ENCODE data around the gene FABP7.

Gene FABP7

DNA sequence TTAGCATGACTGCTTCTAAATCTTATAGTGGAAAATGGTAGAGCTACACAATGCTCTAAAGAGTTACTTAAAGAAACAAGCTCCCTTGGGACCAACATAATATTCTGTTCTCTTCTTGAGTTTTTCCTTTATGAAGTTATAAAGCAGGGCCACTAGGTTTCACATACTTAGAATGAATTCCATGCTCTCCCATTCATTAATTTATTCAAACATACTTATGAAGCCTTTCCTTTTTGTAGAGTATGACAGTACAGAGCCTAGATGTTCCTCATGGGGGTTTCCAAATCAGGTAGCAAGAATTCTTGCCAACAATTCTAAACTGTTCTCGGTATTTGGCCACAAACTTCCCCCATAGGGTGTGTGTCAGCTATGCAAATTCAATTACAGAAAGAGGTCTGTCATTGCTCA, 20.6 kb upstream of the FABP7 start:
- no peak for DNase-seq (ENCODE audit: low spot score)

DNA sequence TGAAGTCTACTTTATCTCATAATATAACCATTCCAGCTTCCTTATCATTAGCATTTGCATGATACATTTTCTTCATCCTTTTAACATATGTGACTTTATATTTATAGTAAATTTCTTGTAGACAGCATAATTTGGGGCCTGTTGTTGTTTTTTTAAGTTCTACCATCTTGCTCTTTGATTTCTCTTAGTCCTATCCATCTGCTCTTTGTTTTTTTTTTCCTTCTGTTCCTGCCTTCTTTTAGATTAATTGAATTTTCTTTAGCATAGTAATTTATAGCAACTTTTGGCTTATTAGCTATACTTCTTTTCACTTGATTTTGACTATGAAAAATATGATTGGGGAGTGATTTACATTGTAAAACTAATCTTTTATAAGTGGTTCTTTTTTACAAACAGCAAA, 19.2 kb upstream of the FABP7 start:
- DNase-seq (ENCODE audit: low spot score), result no peak

- no peak for DNase-seq (ENCODE audit: low spot score)
Measured at GRCh38 chr6:122766256-122766655, 13.3 kb upstream of the FABP7 start.

DNA sequence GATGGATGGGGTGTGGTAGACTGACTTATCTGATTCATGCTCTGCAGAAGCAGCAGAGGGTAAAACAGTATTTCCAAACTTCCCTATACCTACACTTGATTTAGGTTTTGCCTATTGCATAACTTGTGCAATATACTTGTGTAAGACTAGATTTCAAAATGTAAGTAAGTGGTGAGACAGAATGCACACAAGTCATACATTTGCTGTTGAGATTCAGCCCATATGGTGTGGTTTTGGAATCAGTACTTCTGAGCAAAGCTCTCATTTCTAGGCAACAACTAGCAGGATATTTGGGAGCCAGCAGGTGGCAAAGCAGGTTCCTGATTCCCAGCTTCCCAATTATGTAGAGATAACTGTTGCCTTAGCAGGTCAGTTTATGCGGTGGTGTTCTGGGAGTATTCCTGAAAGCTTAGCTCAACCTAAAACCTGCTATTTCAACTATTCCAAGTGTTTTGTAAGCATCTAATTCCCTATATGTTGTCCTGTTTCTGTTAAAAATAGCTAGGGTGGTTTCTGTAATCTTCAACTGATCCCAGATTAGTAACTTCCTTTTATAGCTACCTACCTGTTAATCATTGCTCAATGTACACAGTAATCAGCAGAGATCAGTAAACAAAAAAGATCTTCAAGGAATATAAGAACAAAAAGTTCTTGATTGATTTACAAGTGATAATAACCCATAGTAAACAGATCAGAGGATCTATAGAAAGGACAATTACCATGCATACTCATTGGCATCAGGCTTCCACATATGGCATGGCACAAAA, 8.5 kb upstream of the FABP7 start:
- DNase-seq (ENCODE audit: low spot score), result no peak

DNA sequence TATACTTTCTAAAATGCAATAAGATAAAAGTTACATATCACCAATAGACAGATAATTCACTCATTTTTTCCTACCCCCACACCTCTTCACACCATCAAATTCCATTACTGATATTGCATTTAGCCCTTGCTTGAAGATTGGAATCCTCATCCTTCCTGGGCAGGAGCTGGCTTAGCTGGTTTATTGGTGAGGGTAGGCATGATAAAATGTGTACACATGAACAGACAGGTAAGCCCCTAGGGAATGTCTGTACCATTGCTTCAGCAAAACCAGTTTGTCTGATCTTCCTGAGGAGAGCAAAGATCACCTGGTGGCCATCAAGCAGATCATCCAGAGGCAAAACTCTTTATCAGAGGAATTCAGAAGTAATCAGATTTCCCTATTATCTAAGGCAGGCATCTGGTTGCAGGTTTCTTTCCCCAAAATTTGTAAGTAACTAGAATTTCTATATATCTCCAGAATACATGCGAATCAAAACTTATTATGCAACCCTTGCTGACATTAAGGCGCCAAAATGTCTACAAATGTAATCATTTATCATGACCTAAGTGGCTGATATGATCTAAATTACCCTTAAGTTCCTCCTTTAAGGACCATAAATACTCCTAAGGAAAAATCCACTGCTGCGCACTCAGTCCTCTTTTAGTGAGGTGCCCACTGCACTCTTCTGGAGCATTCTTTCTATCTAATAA, 6.6 kb upstream of the FABP7 start:
- DNase-seq (ENCODE audit: low spot score), result no peak

GRCh38 chr6:122775975-122776374, 3.5 kb upstream of the FABP7 start:
- no peak for DNase-seq (ENCODE audit: low spot score)

DNA sequence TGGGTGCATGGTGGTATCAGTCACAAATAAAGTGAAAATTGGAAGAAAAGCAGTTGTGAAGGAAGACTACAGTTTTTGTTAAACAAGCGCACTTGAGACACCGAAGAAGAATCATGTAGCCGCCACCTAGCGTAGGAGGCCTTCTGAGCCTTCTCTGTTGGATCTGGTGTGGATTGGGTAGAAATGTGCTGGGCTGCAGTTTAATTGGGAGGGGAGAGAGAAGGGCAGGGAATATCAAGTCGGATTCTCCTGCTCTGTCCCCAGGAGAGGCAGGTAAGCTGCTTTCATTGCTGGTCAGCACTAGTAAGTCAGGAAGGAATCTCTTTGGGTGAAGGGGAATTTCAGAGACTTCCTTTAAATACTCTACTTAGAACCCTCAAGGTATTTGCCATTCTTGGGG, 1.2 kb upstream of the FABP7 start:
- no peak for DNase-seq (ENCODE audit: low spot score)

GRCh38 chr6:122778985-122779661, 393 bp upstream of the FABP7 start:
- DNase-seq (ENCODE audit: low spot score), result no peak

DNA sequence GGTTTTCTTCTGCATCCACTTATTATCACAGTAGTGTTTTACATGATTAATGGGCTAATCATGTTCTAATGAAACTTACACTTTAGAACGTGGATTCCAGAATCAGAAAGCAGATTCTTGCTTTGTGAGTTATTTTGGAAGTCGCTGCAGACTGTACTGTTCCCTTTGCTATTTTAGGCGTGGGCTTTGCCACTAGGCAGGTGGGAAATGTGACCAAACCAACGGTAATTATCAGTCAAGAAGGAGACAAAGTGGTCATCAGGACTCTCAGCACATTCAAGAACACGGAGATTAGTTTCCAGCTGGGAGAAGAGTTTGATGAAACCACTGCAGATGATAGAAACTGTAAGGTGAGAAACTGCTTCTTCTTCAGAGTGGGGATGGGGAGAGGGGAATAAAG, 598 bp downstream of the FABP7 start:
- DNase-seq (ENCODE audit: low spot score), result no peak

GRCh38 chr6:122781716-122782115, 2.2 kb downstream of the FABP7 start:
- DNase-seq (ENCODE audit: low spot score), result no peak

- DNase-seq (ENCODE audit: low spot score), result no peak
Measured at GRCh38 chr6:122783401-122783800, 3.9 kb downstream of the FABP7 start.

- DNase-seq (ENCODE audit: low spot score), result no peak
Measured at GRCh38 chr6:122785891-122786290, 6.4 kb downstream of the FABP7 start.

- no peak for DNase-seq (ENCODE audit: low spot score)
Measured at GRCh38 chr6:122787721-122788120, 8.2 kb downstream of the FABP7 start.

DNA sequence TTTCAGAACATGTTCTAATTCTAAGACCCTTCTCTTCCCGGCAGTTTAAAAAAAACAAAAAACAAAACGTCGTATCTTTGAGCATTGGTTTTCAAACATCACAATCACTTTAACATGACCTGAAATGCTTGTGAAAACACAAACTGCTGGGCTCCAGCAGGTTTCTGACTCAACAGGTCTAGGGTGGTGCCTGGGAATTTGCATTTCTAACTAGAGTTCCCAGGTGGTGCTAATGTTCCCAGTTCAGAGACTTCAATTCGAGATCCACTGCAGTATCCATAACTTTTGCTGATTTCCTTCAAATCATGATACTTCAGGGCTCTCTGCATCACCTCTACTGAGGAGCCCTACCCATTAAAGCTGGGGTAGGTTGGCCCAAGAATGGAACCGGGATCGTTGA, 8.7 kb downstream of the FABP7 start:
- DNase-seq (ENCODE audit: low spot score), result no peak

GRCh38 chr6:122788663-122789181, 9.2 kb downstream of the FABP7 start:
- no peak for DNase-seq (ENCODE audit: low spot score)

DNA sequence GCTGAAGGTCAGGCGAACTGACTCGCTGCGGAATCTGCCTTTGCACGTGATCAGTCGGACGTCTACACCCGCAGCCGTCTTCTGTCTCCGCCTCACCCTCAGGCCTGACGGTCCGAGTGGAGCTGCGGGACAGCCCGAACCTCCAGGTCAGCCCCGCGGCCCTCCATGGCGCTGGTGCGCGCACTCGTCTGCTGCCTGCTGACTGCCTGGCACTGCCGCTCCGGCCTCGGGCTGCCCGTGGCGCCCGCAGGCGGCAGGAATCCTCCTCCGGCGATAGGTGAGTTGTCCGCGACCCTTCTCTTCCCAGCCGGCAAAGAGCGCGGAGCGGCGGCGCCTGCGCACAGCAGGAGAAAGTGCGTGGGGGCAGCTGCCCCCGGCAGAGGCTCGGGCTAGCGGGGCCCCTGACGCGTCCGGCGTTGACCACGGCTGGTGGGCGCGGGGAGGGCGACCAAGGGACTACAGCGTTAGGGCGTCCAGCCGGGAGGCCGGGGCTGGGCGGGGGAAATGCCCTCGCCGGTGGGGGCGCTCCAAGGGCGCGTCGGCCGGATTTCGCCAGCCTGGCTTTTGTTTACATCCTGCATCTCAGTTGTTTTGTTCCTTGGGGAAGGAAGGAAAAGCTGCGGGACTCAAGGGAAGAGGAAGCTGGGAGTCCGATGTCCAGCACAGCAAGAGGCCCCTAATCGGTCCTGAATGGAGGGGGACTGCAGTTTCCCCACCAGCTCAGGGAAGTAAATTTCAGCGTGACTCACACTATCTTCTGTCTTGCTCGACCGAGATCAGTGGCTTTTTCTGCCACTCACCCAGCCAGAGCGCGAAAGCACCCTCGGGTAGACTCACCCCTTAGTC, 9.9 kb downstream of the FABP7 start, which contains the start of gene SMPDL3A:
TSS of gene SMPDL3A (plus strand) at position 77 of the 846 bp plus-strand sequence. CDS start at position 166, 89 bp downstream.
- DNase-seq (ENCODE audit: low spot score), result peak; percentile 83

GRCh38 chr6:122790028-122790422, 10.5 kb downstream of the FABP7 start:
- DNase-seq (ENCODE audit: low spot score), result no peak

- DNase-seq (ENCODE audit: low spot score), result no peak
Measured at GRCh38 chr6:122790423-122791309, 11.2 kb downstream of the FABP7 start.

- DNase-seq (ENCODE audit: low spot score), result no peak
Measured at GRCh38 chr6:122791310-122791679, 11.8 kb downstream of the FABP7 start.

- no peak for DNase-seq (ENCODE audit: low spot score)
Measured at GRCh38 chr6:122792766-122793165, 13.2 kb downstream of the FABP7 start.

DNA sequence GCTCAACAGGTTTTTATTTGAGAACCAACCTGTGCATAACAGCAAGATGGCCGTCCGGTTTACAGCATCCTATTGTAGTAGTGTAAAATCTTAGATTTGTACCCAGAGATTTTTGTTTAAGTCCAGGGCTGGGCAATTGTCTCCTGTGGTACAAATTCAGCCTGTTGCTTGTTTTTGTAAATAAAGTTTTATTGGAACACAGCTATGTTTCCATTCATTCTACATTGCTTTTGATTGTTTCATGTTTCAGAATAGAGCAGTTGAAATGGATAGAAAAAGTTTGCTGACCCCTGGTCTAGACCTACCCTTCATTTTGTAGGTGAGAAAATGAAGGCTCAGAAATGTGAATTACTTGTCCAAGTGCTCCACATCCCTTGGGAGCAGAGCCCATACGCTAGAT, 18.0 kb downstream of the FABP7 start:
- DNase-seq (ENCODE audit: low spot score), result no peak
